CD4-positive, alpha-beta T cell treated with Interleukin-2 at 100 ng/mL for 4 hours (primary cell): ENCODE measurements around the gene ZFHX3.

ENCODE experiments used
- DNase-seq: peaks from one replicate; pipeline ENCODE4 v3.0.0-alpha.2; 2020; ENCODE audit warnings: low spot score

The ZFHX3 gene

GRCh38 chr16:72740347-72740746, 307.6 kb downstream of the ZFHX3 start:
- no peak for DNase-seq

GRCh38 chr16:72739577-72739976, 308.4 kb downstream of the ZFHX3 start:
- no peak for DNase-seq

- DNase-seq: no peak
These were observed 311.9 kb downstream of the ZFHX3 start for GRCh38 chr16:72736074-72736473.
